ENCODE measurements around the gene MYOZ3.

Gene MYOZ3

DNA sequence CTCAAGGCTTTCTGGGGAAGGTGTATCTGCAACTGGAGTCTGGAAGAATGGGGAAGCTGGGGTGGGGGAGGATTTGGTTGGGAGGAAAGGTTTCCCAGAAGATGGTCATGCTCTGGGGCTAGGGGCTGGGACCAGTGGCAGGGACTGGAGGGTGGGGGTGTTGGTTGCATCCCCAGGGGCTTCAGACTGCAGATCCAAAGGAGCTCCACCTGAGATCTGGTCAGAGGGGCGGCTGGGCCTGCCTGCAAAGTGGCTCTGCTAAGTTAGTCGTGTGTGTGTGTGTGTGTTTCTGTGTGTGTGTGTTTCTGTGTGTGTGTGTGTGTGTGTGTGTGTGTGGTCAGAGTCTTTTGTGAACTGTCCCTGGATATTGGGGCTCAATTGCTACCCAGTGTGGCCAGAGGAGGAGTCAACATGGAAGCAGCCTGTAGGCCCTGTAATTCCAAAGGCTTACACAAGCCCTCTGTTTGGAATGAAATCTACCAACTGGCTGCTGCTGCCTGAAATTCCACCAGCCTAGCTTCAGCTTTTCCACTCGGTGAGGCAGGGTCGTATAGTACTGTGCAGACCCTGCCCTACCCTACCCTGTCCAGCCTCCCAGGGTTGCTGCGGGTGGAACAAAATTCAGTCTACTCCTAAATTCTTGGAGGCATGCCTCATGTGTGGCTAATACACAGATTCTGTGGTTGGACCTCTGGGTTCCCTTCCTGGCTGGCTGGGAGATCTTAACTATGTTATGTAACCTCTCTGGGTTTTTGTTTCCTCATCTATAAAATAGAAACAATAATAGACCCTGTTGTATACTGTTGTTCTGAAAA, 33.1 kb upstream of the MYOZ3 start:
- no peak for DNase-seq

DNA sequence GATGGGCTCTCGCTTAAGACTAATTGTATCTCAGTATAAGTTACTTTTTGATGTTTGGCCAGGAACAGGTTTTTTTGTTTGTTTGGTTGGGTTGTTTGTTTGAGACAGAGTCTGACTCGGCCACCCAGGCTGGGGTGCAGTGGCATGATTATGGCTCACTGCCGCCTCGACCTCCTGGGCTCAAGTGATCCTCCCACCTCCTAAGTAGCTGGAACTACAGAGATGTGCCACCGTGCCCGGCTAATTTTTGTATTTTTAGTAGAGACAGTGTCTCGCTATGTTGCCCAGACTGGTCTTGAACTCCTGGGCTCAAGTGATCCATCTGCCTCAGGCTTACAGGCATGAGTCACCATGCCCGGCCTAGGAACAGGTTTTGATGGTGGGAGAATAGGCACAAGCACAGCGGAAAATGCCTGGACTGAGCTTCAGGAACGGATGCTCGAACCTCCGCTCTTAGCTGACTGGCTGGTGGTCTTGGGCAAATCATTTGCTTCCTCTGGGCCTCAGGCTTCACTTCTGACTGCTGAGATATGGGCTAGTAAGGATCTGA, 32.0 kb upstream of the MYOZ3 start:
- no peak for DNase-seq

GRCh38 chr5:150630016-150630415, 31.0 kb upstream of the MYOZ3 start:
- no peak for DNase-seq

DNA sequence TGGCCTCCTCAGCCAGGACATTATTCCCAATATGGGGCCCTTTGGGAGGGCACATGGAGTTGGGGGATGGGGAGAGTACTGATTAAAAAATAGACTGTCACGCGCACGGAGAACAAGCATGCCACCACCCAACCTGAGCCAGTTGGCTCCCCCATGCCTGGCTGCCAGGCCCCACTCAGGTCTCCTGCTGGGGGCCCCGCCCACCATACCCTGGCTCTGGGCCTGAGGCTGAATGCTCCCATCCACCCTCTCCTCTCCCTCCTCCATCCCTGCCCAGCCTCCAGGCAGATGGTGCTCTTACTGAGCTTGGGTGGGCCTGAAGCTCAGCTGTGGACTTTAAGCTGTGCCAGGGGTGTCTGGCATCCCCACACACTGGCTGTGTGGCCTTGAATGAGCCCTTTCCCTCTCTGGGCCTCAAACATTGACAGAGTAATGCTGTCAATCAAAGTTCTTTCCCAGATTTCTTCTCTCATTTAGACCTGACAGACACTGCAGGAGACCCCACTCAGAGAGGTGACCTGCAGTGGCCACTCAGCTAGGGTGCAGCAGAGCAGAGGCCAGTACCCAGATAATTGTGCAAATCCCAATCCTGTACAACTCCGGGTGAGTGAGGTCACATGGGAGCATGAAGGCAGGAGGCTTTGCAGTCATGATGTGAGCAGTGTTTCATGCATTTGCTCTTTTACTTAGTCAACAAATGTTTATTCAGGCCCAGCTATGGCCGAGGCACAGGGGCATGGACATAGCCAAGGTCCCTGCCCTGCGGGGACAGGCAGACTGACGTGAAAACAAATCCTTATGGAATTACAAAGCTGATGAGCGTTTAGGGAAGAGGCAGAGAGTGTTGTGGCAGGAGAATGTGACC, 30.4 kb upstream of the MYOZ3 start:
- DNase-seq, result no peak

DNA sequence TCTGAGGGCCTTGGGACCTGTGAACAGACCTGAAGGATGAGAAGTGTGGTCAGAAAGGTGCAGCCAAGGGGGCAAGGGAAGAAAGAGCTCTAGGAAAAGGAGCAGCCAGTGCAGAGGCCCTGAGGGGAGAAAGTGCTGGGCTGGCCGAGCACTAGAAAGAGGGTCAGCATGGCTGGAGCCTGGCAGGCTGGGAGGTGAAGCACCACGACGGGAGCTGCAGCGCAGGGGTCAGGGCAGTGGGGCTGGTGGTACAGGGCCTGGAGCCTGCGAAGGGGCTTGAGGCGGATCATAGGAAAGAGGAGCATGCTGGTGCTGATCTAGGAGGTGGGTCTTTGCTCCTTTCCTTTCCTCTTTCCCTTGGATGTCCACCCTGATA, 29.7 kb upstream of the MYOZ3 start:
- no peak for DNase-seq

GRCh38 chr5:150632305-150633160, 28.5 kb upstream of the MYOZ3 start:
- DNase-seq, result no peak

GRCh38 chr5:150633429-150633828, 27.6 kb upstream of the MYOZ3 start:
- no peak for DNase-seq

DNA sequence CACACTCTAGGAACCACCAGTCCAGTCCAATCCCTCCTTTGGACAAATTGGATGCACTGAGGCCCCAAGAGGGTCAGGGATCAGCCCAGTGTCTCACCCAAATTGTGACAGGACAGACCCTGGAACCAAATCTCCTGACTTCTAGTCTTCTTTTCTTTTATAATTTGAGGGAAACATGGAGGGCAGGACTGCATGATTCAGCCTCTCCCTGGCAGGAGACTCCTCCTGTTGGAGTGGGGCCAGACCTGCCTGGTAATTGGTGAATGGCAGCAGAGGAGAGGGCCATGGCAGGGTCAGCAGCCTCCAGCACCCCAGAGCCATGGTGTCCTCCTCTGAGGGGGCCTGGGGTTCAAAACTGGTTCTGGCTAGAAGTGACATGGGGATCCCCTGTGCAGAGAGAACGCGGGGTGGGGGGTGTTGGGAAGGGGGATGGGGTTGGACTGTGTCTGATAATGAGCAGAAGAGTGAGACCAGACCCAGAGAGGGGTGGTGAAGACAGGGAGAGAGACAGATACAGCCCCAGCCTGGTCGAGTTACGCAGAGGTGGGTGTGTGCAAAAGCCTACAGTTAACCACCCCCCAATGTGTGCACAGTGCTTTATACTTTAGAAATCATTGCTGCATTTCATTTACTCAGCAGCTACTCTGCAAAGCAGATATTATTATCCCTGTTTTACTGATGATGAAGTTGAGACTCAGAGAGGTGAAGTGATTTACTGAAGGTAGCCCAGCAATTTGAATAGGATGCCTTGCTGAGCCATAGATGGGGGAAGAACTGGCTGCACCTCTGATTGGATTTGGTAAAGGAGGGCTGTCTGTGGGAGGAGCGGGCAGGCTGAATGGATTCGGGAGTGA, 24.4 kb upstream of the MYOZ3 start:
- no peak for DNase-seq

GRCh38 chr5:150637245-150638052, 23.6 kb upstream of the MYOZ3 start:
- DNase-seq, result no peak

GRCh38 chr5:150638053-150638444, 23.0 kb upstream of the MYOZ3 start:
- no peak for DNase-seq

GRCh38 chr5:150638488-150639376, 22.3 kb upstream of the MYOZ3 start:
- no peak for DNase-seq

GRCh38 chr5:150639377-150639692, 21.7 kb upstream of the MYOZ3 start:
- no peak for DNase-seq

- no peak for DNase-seq
Measured at GRCh38 chr5:150639751-150640150, 21.3 kb upstream of the MYOZ3 start.

DNA sequence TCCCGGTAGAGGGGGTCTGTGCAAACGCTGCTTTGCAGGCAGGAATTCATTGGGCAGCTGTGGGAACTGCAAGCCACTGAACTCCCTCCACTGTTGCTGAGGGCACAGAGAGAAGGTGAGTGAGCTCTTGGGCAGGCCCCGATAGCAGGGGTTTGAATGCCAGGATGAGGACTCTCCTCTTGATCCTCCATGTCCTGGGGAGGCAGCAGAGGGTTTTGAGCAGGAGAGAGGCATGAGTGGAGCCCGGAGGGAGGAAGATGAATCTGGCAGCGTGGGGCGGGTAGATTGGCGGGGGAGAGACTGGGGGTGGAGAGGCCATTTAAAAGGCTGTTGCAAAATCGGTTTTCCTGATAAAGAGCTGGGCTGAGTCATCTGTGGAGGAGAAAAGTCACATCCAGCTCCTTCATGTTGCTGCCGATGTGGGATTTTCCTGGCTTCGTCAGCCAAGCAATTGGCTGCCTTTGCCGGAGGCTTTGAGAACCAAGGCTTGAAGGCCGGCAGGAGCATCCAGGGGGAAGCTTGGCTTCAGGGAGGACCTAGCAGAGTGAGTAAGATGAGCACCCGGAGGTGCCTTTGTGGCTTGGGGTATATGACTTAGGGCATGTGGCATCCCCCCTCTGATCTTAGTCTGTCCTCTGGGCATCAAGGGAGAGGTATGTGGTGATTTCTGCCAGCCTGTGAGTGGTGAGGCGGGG, 20.6 kb upstream of the MYOZ3 start, which contains the start of gene SYNPO:
Gene SYNPO, plus strand, starts transcription at position 350 of the 695 bp plus-strand sequence. CDS start 7,616 bp downstream, outside the sequence.
- DNase-seq, result no peak

- DNase-seq, result no peak
Measured at GRCh38 chr5:150641006-150641570, 20.0 kb upstream of the MYOZ3 start.

DNA sequence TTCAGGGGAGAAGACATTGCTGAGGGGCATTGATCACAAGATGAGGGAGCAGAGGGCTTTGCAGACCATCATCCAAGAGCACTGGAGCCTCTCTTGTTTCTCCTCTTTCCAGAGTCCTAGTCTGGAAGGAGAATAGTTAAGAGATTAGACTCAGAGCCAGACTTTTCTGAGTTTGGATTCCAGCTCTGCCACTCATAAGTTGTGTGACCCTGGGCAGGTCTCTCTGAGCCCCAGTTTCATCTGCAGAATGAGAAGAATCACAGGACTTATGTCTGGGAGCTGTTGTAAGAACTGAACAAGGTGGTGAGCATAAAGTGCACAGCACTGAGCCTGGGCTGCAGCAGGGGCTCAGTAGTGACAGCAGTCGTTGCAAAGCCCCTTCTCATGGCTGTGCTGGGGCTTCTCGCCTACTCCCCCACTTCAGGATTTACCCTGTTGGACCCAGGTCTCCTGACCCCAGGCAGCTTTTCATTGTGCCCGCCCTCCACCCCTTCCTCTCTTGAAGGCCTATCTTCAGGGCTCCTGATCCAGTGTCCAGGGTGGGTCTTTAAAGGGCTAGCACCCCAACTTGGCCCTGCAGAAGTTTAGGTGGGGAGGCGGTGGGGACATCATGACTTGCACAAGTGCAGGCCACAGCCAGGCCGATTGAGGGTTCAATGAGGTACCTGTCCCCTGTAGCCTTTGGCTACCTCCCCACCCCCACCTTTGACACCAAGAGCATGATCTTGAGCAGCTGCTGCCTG, 19.1 kb upstream of the MYOZ3 start:
- no peak for DNase-seq

GRCh38 chr5:150642567-150642927, 18.5 kb upstream of the MYOZ3 start:
- no peak for DNase-seq

DNA sequence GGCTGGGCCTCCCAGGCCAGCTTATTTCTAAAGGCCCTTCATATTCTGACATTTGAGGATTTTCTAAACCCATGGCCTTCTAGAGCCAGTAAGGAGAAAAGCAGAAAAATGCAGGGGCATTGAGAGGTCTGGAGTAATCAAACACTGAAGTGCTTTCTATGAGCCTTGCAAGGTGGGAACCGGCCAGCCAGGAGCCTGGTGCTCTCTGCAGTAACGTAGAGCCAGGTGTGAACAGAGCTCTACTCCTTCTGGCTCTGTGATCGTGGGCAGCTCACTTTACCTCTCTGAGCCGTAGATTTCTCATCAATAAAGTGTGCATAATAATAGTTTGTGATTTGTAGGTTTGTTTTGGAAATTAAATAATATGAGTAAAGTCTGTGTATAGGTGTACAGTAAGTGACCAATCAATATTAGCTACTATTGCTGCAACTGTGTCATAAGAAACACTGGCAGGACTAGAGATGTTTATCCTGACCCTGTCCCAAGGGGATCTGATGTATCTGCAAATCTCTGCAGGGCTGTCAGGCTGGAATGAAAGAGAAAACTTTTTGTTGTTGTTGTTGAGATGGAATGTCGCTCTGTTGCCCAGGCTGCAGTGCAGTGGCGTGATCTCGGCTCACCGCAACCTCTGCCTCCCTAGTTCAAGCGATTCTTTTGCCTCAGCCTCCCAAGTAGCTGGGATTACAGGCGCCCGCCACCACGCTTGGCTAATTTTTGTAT, 17.9 kb upstream of the MYOZ3 start:
- DNase-seq, result no peak
